IMR-90 (cell line): ENCODE data around the gene DDAH2. TPM values are rescaled to one million over a fixed set of nuclear protein-coding genes. Genes with fewer than 3 reads are reported as not detected.

Experiments
- ATAC-seq: fragments of 200-7000 bp; cut with Tn5 transposase; 2 replicates; pipeline ENCODE4 v1.9.1; 2020; ENCODE audit warnings: low read depth, mild to moderate bottlenecking, moderate library complexity
- BruUV-seq: library from RNA; stranded (reverse); fragments of 400-500 nt; replicated peaks from 2 replicates; lab custom pipeline; 2021; lab: Mats Ljungman, UMichigan
- CTCF ChIA-PET: fragments of 300-600 bp; formaldehyde crosslinking; extraction: SDS; loops from one replicate; lab custom pipeline; 2021; ENCODE audit warnings: antibody characterized with exemption; lab: Yijun Ruan, JAX
- POLR2A ChIA-PET: fragments of 300-600 bp; sonication (Branson Sonifier 250); formaldehyde crosslinking; loops from one replicate; lab custom pipeline; 2022; ENCODE audit warnings: antibody characterized with exemption; ENCODE audit not compliant: unreplicated experiment; lab: Charles Lee
- DNase-seq: peaks from one replicate; pipeline ENCODE4 v3.0.0; 2013
- H2AFZ ChIP-seq: replicated peaks from 2 replicates; pipeline ENCODE3; 2013; ENCODE audit warnings: low read length, mild to moderate bottlenecking; ENCODE audit not compliant: poor library complexity
- H2AK5ac ChIP-seq: 2 replicates; pipeline ENCODE4 v1.6.1; 2013; ENCODE audit warnings: low read depth, low read length, inconsistent platforms
- H2AK9ac ChIP-seq: replicated peaks from 2 replicates; pipeline ENCODE3; 2013; ENCODE audit warnings: mild to moderate bottlenecking, low read depth, low read length, moderate library complexity; ENCODE audit not compliant: poor library complexity
- H2BK120ac ChIP-seq: 2 replicates; pipeline ENCODE4 v1.6.1; 2013; ENCODE audit warnings: low read depth, low read length, inconsistent platforms
- H2BK15ac ChIP-seq: 3 replicates; pipeline ENCODE4 v1.6.1; 2013; ENCODE audit warnings: low read depth, low read length, inconsistent platforms
- H2BK20ac ChIP-seq: 2 replicates; pipeline ENCODE4 v1.6.1; 2013; ENCODE audit warnings: low read depth, mild to moderate bottlenecking, inconsistent platforms, low read length, moderate library complexity
- H2BK5ac ChIP-seq: 2 replicates; pipeline ENCODE4 v1.6.1; 2013; ENCODE audit warnings: mild to moderate bottlenecking, low read depth, low read length, inconsistent platforms; ENCODE audit not compliant: poor library complexity, severe bottlenecking
- H3K14ac ChIP-seq: replicated peaks from 2 replicates; pipeline ENCODE4 v1.6.1; 2013; ENCODE audit warnings: low read depth, low read length, inconsistent platforms
- H3K18ac ChIP-seq: 2 replicates; pipeline ENCODE4 v1.6.1; 2013; ENCODE audit warnings: low read depth, low read length, control low read depth
- H3K23ac ChIP-seq: 2 replicates; pipeline ENCODE4 v1.6.1; 2013; ENCODE audit warnings: low read depth, low read length, inconsistent platforms
- H3K27ac ChIP-seq: 2 replicates; pipeline ENCODE4 v1.5.1; 2013; ENCODE audit warnings: mild to moderate bottlenecking, control low read depth, low read length; ENCODE audit not compliant: insufficient read depth
- H3K27me3 ChIP-seq: 2 replicates; pipeline ENCODE4 v1.6.1; 2013; ENCODE audit warnings: low read length; ENCODE audit not compliant: control insufficient read depth, insufficient read depth
- H3K36me3 ChIP-seq: 2 replicates; pipeline ENCODE4 v1.6.1; 2013; ENCODE audit warnings: low read length, mixed read lengths; ENCODE audit not compliant: control insufficient read depth, insufficient read depth
- H3K4ac ChIP-seq: 2 replicates; pipeline ENCODE4 v1.6.1; 2013; ENCODE audit warnings: low read depth, low read length, inconsistent platforms
- H3K4me1 ChIP-seq: 2 replicates; pipeline ENCODE4 v1.6.1; 2013; ENCODE audit warnings: low read length, mixed read lengths; ENCODE audit not compliant: control insufficient read depth, insufficient read depth
- H3K4me2 ChIP-seq: 2 replicates; pipeline ENCODE4 v1.6.1; 2013; ENCODE audit warnings: low read depth, mild to moderate bottlenecking, control low read depth, low read length, moderate library complexity
- H3K4me3 ChIP-seq: 2 replicates; pipeline ENCODE4 v1.5.1; 2013; ENCODE audit warnings: low read depth, mild to moderate bottlenecking, control low read depth, low read length, moderate library complexity; ENCODE audit not compliant: insufficient read depth
- H3K56ac ChIP-seq: 2 replicates; pipeline ENCODE4 v1.6.1; 2013; ENCODE audit warnings: low read length, inconsistent platforms; ENCODE audit not compliant: insufficient read depth; ENCODE audit errors: extremely low read depth
- H3K79me1 ChIP-seq, 2 experiments: 2 replicates each; pipeline ENCODE4 v1.6.1; 2013; ENCODE audit warnings: low read length in 2 of 2, inconsistent platforms in 1 of 2, low read depth in 1 of 2
- H3K9ac ChIP-seq: 2 replicates; pipeline ENCODE4 v1.6.1; 2013; ENCODE audit warnings: low read depth, low read length, control low read depth
- H3K9me1 ChIP-seq: 2 replicates; pipeline ENCODE4 v1.6.1; 2013; ENCODE audit warnings: low read length, inconsistent platforms; ENCODE audit not compliant: insufficient read depth
- H3K9me3 ChIP-seq: 2 replicates; pipeline ENCODE4 v1.6.1; 2013; ENCODE audit warnings: low read length; ENCODE audit not compliant: control insufficient read depth, insufficient read depth
- H4K20me1 ChIP-seq: 2 replicates; pipeline ENCODE4 v1.6.1; 2013; ENCODE audit warnings: low read length, inconsistent platforms; ENCODE audit not compliant: insufficient read depth
- H4K5ac ChIP-seq: 2 replicates; pipeline ENCODE4 v1.6.1; 2013; ENCODE audit warnings: mild to moderate bottlenecking, low read depth, low read length, control low read depth
- H4K8ac ChIP-seq, 2 experiments: 2 replicates each; pipeline ENCODE4 v1.6.1; 2013; ENCODE audit warnings: low read depth in 2 of 2, low read length in 2 of 2, control low read depth in 1 of 2, inconsistent platforms in 1 of 2
- H4K91ac ChIP-seq: 2 replicates; pipeline ENCODE4 v1.6.1; 2013; ENCODE audit warnings: low read depth, low read length, inconsistent platforms; ENCODE audit not compliant: insufficient read depth
- BHLHE40 ChIP-seq: fragments of 150-350 bp; IDR thresholded peaks from 2 replicates; pipeline ENCODE4 v1.6.1; 2016; ENCODE audit warnings: mild to moderate bottlenecking, low read depth, low read length
- CEBPB ChIP-seq: IDR thresholded peaks from 2 replicates; pipeline ENCODE4 v1.6.1; 2012; ENCODE audit warnings: low read depth, low read length, improper control_type of control experiment
- CHD1 ChIP-seq: IDR thresholded peaks from 2 replicates; pipeline ENCODE4 v1.6.1; 2012; ENCODE audit warnings: low read depth, low read length, improper control_type of control experiment
- CTCF ChIP-seq: conservative IDR thresholded peaks from 2 replicates; pipeline ENCODE4 v1.5.1; 2012; ENCODE audit warnings: mild to moderate bottlenecking, low read depth, low read length, improper control_type of control experiment
- ELK1 ChIP-seq: fragments of 150-350 bp; IDR thresholded peaks from 2 replicates; pipeline ENCODE4 v1.6.1; 2016; ENCODE audit warnings: low read depth, mild to moderate bottlenecking, low read length, moderate library complexity, borderline replicate concordance
- FOS ChIP-seq: fragments of 150-350 bp; IDR thresholded peaks from 2 replicates; pipeline ENCODE4 v1.6.1; 2016; ENCODE audit warnings: low read depth, low read length
- MAFK ChIP-seq: IDR thresholded peaks from 2 replicates; pipeline ENCODE4 v1.6.1; 2012; ENCODE audit warnings: low read depth, low read length, improper control_type of control experiment
- MAZ ChIP-seq: IDR thresholded peaks from 2 replicates; pipeline ENCODE4 v1.6.1; 2012; ENCODE audit warnings: low read depth, mild to moderate bottlenecking, low read length, improper control_type of control experiment, moderate library complexity, borderline replicate concordance
- MXI1 ChIP-seq: IDR thresholded peaks from 2 replicates; pipeline ENCODE4 v1.6.1; 2012; ENCODE audit warnings: low read depth, mild to moderate bottlenecking, low read length, moderate library complexity, borderline replicate concordance
- NFE2L2 ChIP-seq: fragments of 150-350 bp; IDR thresholded peaks from 2 replicates; pipeline ENCODE4 v1.6.1; 2016; ENCODE audit warnings: low read depth, mild to moderate bottlenecking, low read length
- POLR2A ChIP-seq: IDR thresholded peaks from 2 replicates; pipeline ENCODE4 v1.6.1; 2012; ENCODE audit warnings: mild to moderate bottlenecking, low read depth, low read length
- RAD21 ChIP-seq: IDR thresholded peaks from 2 replicates; pipeline ENCODE4 v1.6.1; 2012; ENCODE audit warnings: low read length, improper control_type of control experiment
- RCOR1 ChIP-seq: IDR thresholded peaks from 2 replicates; pipeline ENCODE4 v1.6.1; 2012; ENCODE audit warnings: mild to moderate bottlenecking, low read length, improper control_type of control experiment; ENCODE audit not compliant: insufficient replicate concordance
- RFX5 ChIP-seq: IDR thresholded peaks from 2 replicates; pipeline ENCODE4 v1.8.0; 2012; ENCODE audit warnings: low read depth, mild to moderate bottlenecking, low read length, moderate library complexity
- SMC3 ChIP-seq: fragments of 150-350 bp; IDR thresholded peaks from 2 replicates; pipeline ENCODE4 v1.6.1; 2016; ENCODE audit warnings: low read depth, mild to moderate bottlenecking, antibody characterized with exemption, low read length, moderate library complexity
- USF2 ChIP-seq: fragments of 150-350 bp; IDR thresholded peaks from 2 replicates; pipeline ENCODE4 v1.6.1; 2017; ENCODE audit warnings: mild to moderate bottlenecking, antibody characterized with exemption, low read length, low read depth
- WGBS, 2 experiments: methylation state at CpG; one replicate each; pipeline versions ENCODE4 v1.1.5 to v1.1.7; 2013; ENCODE audit warnings: missing lambda C conversion rate in 2 of 2; ENCODE audit not compliant: insufficient read length in 1 of 2; ENCODE audit errors: extremely low coverage in 2 of 2; 5-methylcytosine and 5-hydroxymethylcytosine counted together
- dilution Hi-C: fragments of 300-500 bp; cut with HindIII; formaldehyde crosslinking; loops from one replicate; pipeline ENCODE4 v1.14.3; 2018; ENCODE audit warnings: low sequenced_read_pairs; ENCODE audit not compliant: unreplicated experiment
- in situ Hi-C: fragments of 300-500 bp; cut with MboI; formaldehyde crosslinking; loops from 3 replicates; pipeline ENCODE4 v1.14.3; 2019; ENCODE audit warnings: low sequenced_read_pairs, inconsistent platforms, mixed read lengths
- intact Hi-C: fragments of 100-400 bp; cut with micrococcal nuclease; formaldehyde crosslinking; loops from 2 replicates; pipeline ENCODE4 v1.10.0; 2022
- polyA plus RNA-seq, 3 experiments: library from polyadenylated mRNA; depleted of rRNA; stranded (reverse); fragments of >200 nt; gene quantifications; 2 replicates each; pipeline ENCODE4 v1.2.3, GENCODE V29; 2012; ENCODE audit warnings: low replicate concordance in 1 of 3
- total RNA-seq: library from RNA; depleted of rRNA; stranded (reverse); fragments of >200 nt; gene quantifications from 2 replicates; pipeline ENCODE4 v1.2.3, GENCODE V29; 2012

The DDAH2 gene
- total and polyA plus RNA-seq, 2 of the 4 experiments (the other 2 are of a cell fraction): 40.7 to 57.9 TPM

- Histone ChIP-seq H2AK9ac (no peak overlapping the region), H2BK15ac (no peak overlapping the region), H3K56ac (no peak overlapping the region), H2BK5ac (no peak overlapping the region), H3K9ac (no peak overlapping the region), H3K9me1 (peaks cover 4% of the 10 kb centered on the region; the same call in 1 of the 2 replicates), H3K18ac (no peak overlapping the region), H4K20me1 (no peaks in the 10 kb centered on the region), H3K4me3 (no peak overlapping the region), H3K4me1 (no peaks in the 10 kb centered on the region), H3K4me2 (no peak overlapping the region), H2BK120ac (no peak overlapping the region), H3K27ac (no peak overlapping the region), H2AFZ (no peak overlapping the region), H3K4ac (no peak overlapping the region), H3K14ac (no peak overlapping the region), H4K5ac (no peak overlapping the region), H2BK20ac (no peak overlapping the region), H3K9me3 (no peaks in the 10 kb centered on the region), H3K79me1 (no peaks in the 10 kb centered on the region), H2AK5ac (no peak overlapping the region), H4K8ac (no peak overlapping the region), H3K23ac (no peak overlapping the region), H4K91ac (no peak overlapping the region), H3K36me3 (no peaks in the 10 kb centered on the region), H3K27me3 (peaks cover 3% of the 10 kb centered on the region; the same call in 1 of the 2 replicates)
- intact Hi-C loops: no loop called here
- ChIA-PET CTCF (no interaction called here), POLR2A (no interaction called here)
- dilution Hi-C loops: no loop called here
- WGBS, 2 experiments: no CpG with 5 or more reads among the region's 5 CpGs
- in situ Hi-C loops: no loop called here
- ATAC-seq: no peak
- no peak for DNase-seq
- TF ChIP-seq FOS (no peak), MXI1 (no peak), MAZ (no peak), ELK1 (no peak), CHD1 (no peak), CTCF (no peak), BHLHE40 (no peak), MAFK (no peak), RFX5 (no peak), RAD21 (no peak), RCOR1 (no peak), SMC3 (no peak), CEBPB (no peak), USF2 (no peak), NFE2L2 (no peak), POLR2A (no peak)
- BruUV-seq: no TSS peak
Observed at GRCh38 chr6:31720196-31720770, 8.8 kb downstream of the DDAH2 start.
